ENCODE results near the gene IQSEC3. TPM values are rescaled to one million over a fixed set of nuclear protein-coding genes. Genes with fewer than 3 reads are reported as not detected.

IQSEC3 gene
- total RNA-seq, 1 experiment from 2014 or later: 0.55 TPM

- H4K91ac ChIP-seq (ENCODE audit: insufficient read length, low read depth, low read length): no peak overlapping the region
- H3K4me1 Mint-ChIP-seq: peaks cover 26 to 27% of the 10 kb centered on the region in 2 experiments
- peaks cover 0 to 3% of the 10 kb centered on the region in 2 experiments; a peak in 3 of 5 replicates for H3K9me3 Mint-ChIP-seq
These were observed 30.0 kb downstream of the IQSEC3 start for GRCh38 chr12:96543-96942.

More at GRCh38 chr12:96543-96942, 30.0 kb downstream of the IQSEC3 start:
- H2BK15ac ChIP-seq (ENCODE audit: low read depth, low read length): no peak overlapping the region
- no peaks in the 10 kb centered on the region for H3K23me2 ChIP-seq (ENCODE audit: insufficient read length, low read depth, low read length, poor library complexity, severe bottlenecking)
- no peak overlapping the region for H3K4me2 ChIP-seq (ENCODE audit: insufficient read depth, insufficient read length, low read length)
- no peak overlapping the region for H3K4me3 Mint-ChIP-seq
- no peak overlapping the region for H2BK5ac ChIP-seq (ENCODE audit: insufficient read length, low read length)
- no peak for TF ChIP-seq CTCF (conservative IDR thresholded peaks at IDR 0.05)
- no peak overlapping the region for H3T11ph ChIP-seq (ENCODE audit: low read length)
- peaks cover 41% of the 10 kb centered on the region for H3K27me3 Mint-ChIP-seq (ENCODE audit: low read depth)
- H2AFZ ChIP-seq (ENCODE audit: low read length): no peak overlapping the region
- H3K27ac Mint-ChIP-seq: no peak overlapping the region
- no peaks in the 10 kb centered on the region for H3K79me1 ChIP-seq (ENCODE audit: insufficient read depth, low read depth, low read length, poor library complexity, severe bottlenecking)
- no peaks in the 10 kb centered on the region for H3K36me3 Mint-ChIP-seq (ENCODE audit: insufficient read depth in 1 of 3, low read depth in 3 of 3)
- no peak overlapping the region for H3K56ac ChIP-seq (ENCODE audit: insufficient read length, low read depth, low read length)
- H4K5ac ChIP-seq (ENCODE audit: insufficient read length, low read depth, low read length): no peak overlapping the region
- H3K14ac ChIP-seq (ENCODE audit: insufficient read depth, low read length): no peak overlapping the region
- no peak overlapping the region for H3K18ac ChIP-seq (ENCODE audit: insufficient read length, low read depth, low read length)
- no peak overlapping the region for H2BK12ac ChIP-seq (ENCODE audit: insufficient read length, low read depth, low read length)
- H3K4me1 ChIP-seq (ENCODE audit: insufficient read depth, low read length): no peaks in the 10 kb centered on the region; the same call in 1 of the 2 replicates
- no peak overlapping the region for H3K27ac ChIP-seq (ENCODE audit: insufficient read length, low read depth, low read length)
- peaks cover 2% of the 10 kb centered on the region for H4K20me1 ChIP-seq (ENCODE audit: control insufficient read depth, insufficient read depth, insufficient read length)
- H2AK5ac ChIP-seq (ENCODE audit: insufficient read length, low read length): no peak overlapping the region
- no peak overlapping the region for H2BK120ac ChIP-seq (ENCODE audit: low read depth, low read length, poor library complexity, severe bottlenecking)
- H3K79me2 ChIP-seq (ENCODE audit: insufficient read depth, low read length): no peaks in the 10 kb centered on the region
- no peak overlapping the region for H3K9ac ChIP-seq (ENCODE audit: extremely low read depth, insufficient read length, low read length)
- H3K9me3 ChIP-seq (ENCODE audit: control insufficient read depth, low read depth, low read length): no peaks in the 10 kb centered on the region
- no peak overlapping the region for H3K23ac ChIP-seq (ENCODE audit: insufficient read length, low read depth, low read length)
- no peak overlapping the region for H3K4ac ChIP-seq (ENCODE audit: low read depth, low read length)
- no CpG with 5 or more reads among the region's 1 CpG for WGBS (ENCODE audit: extremely low coverage, insufficient read length, low lambda C conversion rate)
- no peak for DNase-seq
- H2BK20ac ChIP-seq (ENCODE audit: low read depth, low read length, poor library complexity, severe bottlenecking): no peak overlapping the region
- no peaks in the 10 kb centered on the region; the same call in 1 of the 2 replicates for H3K27me3 ChIP-seq (ENCODE audit: insufficient read depth, low read length)
- H4K8ac ChIP-seq (replicated peaks; ENCODE audit: insufficient read length, low read depth, low read length): no peak overlapping the region

Data from H9 (cell line).